Measurements from ENCODE around the gene FHL2. TPM values are rescaled to one million over a fixed set of nuclear protein-coding genes. Genes with fewer than 3 reads are reported as not detected.

Gene FHL2
- total RNA-seq, 1 experiment from 2014 or later = 109 TPM

- H2AFZ ChIP-seq = no peak overlapping the region
- H3K36me3 ChIP-seq (ENCODE audit: low read depth) = peaks cover 91% of the 10 kb centered on the region
- no TSS peak for BruUV-seq (replicated peaks)
- H3K79me2 ChIP-seq (ENCODE audit: low read depth) = peaks cover 90% of the 10 kb centered on the region
- H3K27ac ChIP-seq = no peak overlapping the region
- no peaks in the 10 kb centered on the region for H3K27me3 ChIP-seq (ENCODE audit: insufficient read depth, low read depth)
- H3F3A ChIP-seq (ENCODE audit: insufficient read depth, low read depth) = peaks cover 72% of the 10 kb centered on the region
- 0 out of 2 replicates have a peak, but pooled peaks cover 3% of the 10 kb centered on the region for H3K9me3 ChIP-seq (ENCODE audit: insufficient read depth, low read depth)
- ChIA-PET CTCF (no interaction called here), POLR2A (ENCODE audit: unreplicated experiment) (no interaction called here)
- peaks cover 41% of the 10 kb centered on the region for H3K4me1 ChIP-seq (replicated peaks; ENCODE audit: insufficient read depth)
- H4K20me1 ChIP-seq (ENCODE audit: insufficient read depth) = peaks cover 9% of the 10 kb centered on the region
- H3K9me2 ChIP-seq (ENCODE audit: insufficient read depth) = no peaks in the 10 kb centered on the region
- TF ChIP-seq CTCF (conservative IDR thresholded peaks at IDR 0.05) = no peak
- TF ChIP-seq EZH2 (IDR thresholded peaks at IDR 0.05; ENCODE audit: low read depth) = no peak
- DNase-seq = no peak
- H3K4me3 ChIP-seq = no peak overlapping the region
- intact Hi-C loops (cut with micrococcal nuclease; ENCODE audit: unreplicated experiment) = loop anchor here (1.0 kb wide), 1 partner anchor 143 kb away; no protein-coding TSS in a partner anchor
- no peak overlapping the region for H3K4me2 ChIP-seq
Measured at GRCh38 chr2:105378276-105378840, 20.5 kb downstream of the FHL2 start.

GRCh38 chr2:105377871-105378270, 21.0 kb downstream of the FHL2 start:
- Histone ChIP-seq H3K27me3 (ENCODE audit: insufficient read depth, low read depth) (no peaks in the 10 kb centered on the region), H3K4me3 (no peak overlapping the region), H3F3A (ENCODE audit: insufficient read depth, low read depth) (peaks cover 72% of the 10 kb centered on the region), H3K27ac (no peak overlapping the region), H4K20me1 (ENCODE audit: insufficient read depth) (peaks cover 7% of the 10 kb centered on the region), H3K4me1 (replicated peaks; ENCODE audit: insufficient read depth) (peaks cover 39% of the 10 kb centered on the region), H3K9me3 (ENCODE audit: insufficient read depth, low read depth) (no peaks in the 10 kb centered on the region), H3K36me3 (ENCODE audit: low read depth) (peaks cover 91% of the 10 kb centered on the region), H3K79me2 (ENCODE audit: low read depth) (peaks cover 89% of the 10 kb centered on the region), H3K4me2 (no peak overlapping the region), H2AFZ (no peak overlapping the region), H3K9me2 (ENCODE audit: insufficient read depth) (no peaks in the 10 kb centered on the region)
- POLR2A ChIA-PET (ENCODE audit: unreplicated experiment) = no interaction called here
- intact Hi-C loops (cut with micrococcal nuclease; ENCODE audit: unreplicated experiment) = loop anchor here (1.0 kb wide), 1 partner anchor 143 kb away; no protein-coding TSS in a partner anchor
- DNase-seq = no peak
- CTCF ChIA-PET = no interaction called here
- no TSS peak for BruUV-seq (replicated peaks)
- TF ChIP-seq EZH2 (IDR thresholded peaks at IDR 0.05; ENCODE audit: low read depth) (no peak), CTCF (conservative IDR thresholded peaks at IDR 0.05) (no peak)

- CTCF ChIA-PET = no interaction called here
- H4K20me1 ChIP-seq (ENCODE audit: insufficient read depth) = peaks cover 7% of the 10 kb centered on the region
Measured at GRCh38 chr2:105376789-105377240, 22.0 kb downstream of the FHL2 start.

More at GRCh38 chr2:105376789-105377240, 22.0 kb downstream of the FHL2 start:
- no peaks in the 10 kb centered on the region for H3K9me2 ChIP-seq (ENCODE audit: insufficient read depth)
- peaks cover 85% of the 10 kb centered on the region for H3K79me2 ChIP-seq (ENCODE audit: low read depth)
- H2AFZ ChIP-seq = no peak overlapping the region
- H3K4me2 ChIP-seq = no peak overlapping the region
- H3K27ac ChIP-seq = no peak overlapping the region
- peaks cover 88% of the 10 kb centered on the region for H3K36me3 ChIP-seq (ENCODE audit: low read depth)
- POLR2A ChIA-PET (ENCODE audit: unreplicated experiment) = no interaction called here
- intact Hi-C loops (cut with micrococcal nuclease; ENCODE audit: unreplicated experiment) = no loop called here
- TF ChIP-seq EZH2 (IDR thresholded peaks at IDR 0.05; ENCODE audit: low read depth) = no peak
- H3K9me3 ChIP-seq (ENCODE audit: insufficient read depth, low read depth) = no peaks in the 10 kb centered on the region
- BruUV-seq (replicated peaks) = no TSS peak
- H3K4me1 ChIP-seq (replicated peaks; ENCODE audit: insufficient read depth) = peaks cover 29% of the 10 kb centered on the region
- H3K4me3 ChIP-seq = no peak overlapping the region
- no peaks in the 10 kb centered on the region for H3K27me3 ChIP-seq (ENCODE audit: insufficient read depth, low read depth)
- DNase-seq = no peak
- H3F3A ChIP-seq (ENCODE audit: insufficient read depth, low read depth) = peaks cover 70% of the 10 kb centered on the region
